HEK293 (cell line): Measurements from ENCODE around the gene ZNF785.

Experiments used
- CTCF ChIA-PET: fragments of 350-600 bp; formaldehyde crosslinking; extraction: SDS; loops from one replicate; lab custom pipeline; 2021; ENCODE audit warnings: antibody characterized with exemption; lab: Yijun Ruan, JAX
- POLR2A ChIA-PET: fragments of 300-600 bp; formaldehyde crosslinking; extraction: SDS; loops from one replicate; lab custom pipeline; 2020; ENCODE audit warnings: antibody characterized with exemption, inconsistent platforms; lab: Yijun Ruan, JAX
- H3K27ac ChIP-seq: fragments of 200-500 bp; sonication (Bioruptor generic); 2 replicates; pipeline ENCODE4 v1.5.1; 2014; ENCODE audit warnings: low read depth, low read length, control low read depth, inconsistent platforms; ENCODE audit errors: extremely low read depth
- H3K36me3 ChIP-seq, 2 experiments: fragments of 200-500 bp in 1 of 2; sonication (Bioruptor generic) in 1 of 2; 1 replicate in 1 of 2; 2 replicates in 1 of 2; pipeline ENCODE4 v1.5.1; 2014 to 2017; ENCODE audit warnings: inconsistent platforms in 2 of 2, low read length in 2 of 2; ENCODE audit not compliant: control insufficient read depth in 2 of 2, insufficient read depth in 1 of 2
- H3K4me1 ChIP-seq: fragments of 200-500 bp; sonication (Bioruptor generic); 2 replicates; pipeline ENCODE4 v1.5.1; 2014; ENCODE audit warnings: mild to moderate bottlenecking, low read length, inconsistent platforms; ENCODE audit not compliant: control insufficient read depth, insufficient read depth
- H3K4me3 ChIP-seq: 2 replicates; pipeline ENCODE4 v1.5.1; 2011; ENCODE audit warnings: low read depth, mild to moderate bottlenecking, control low read depth, low read length, moderate library complexity
- H3K9me3 ChIP-seq: fragments of 200-500 bp; sonication (Bioruptor generic); 2 replicates; pipeline ENCODE4 v1.5.1; 2014; ENCODE audit warnings: low read depth, low read length, inconsistent platforms; ENCODE audit not compliant: control insufficient read depth, insufficient read depth
- EGR2 ChIP-seq: fragments of 450-650 bp; formaldehyde crosslinking; IDR thresholded peaks from 2 replicates; pipeline ENCODE4 v1.5.1; 2016; ENCODE audit warnings: low read depth, missing biosample characterization, missing genetic modification characterization
- GLI2 ChIP-seq: fragments of 450-650 bp; formaldehyde crosslinking; IDR thresholded peaks from 2 replicates; pipeline ENCODE4; 2017; ENCODE audit warnings: missing biosample characterization, missing genetic modification characterization, low read depth, borderline replicate concordance
- IKZF3 ChIP-seq: fragments of 450-650 bp; IDR thresholded peaks from 2 replicates; pipeline ENCODE4 v1.5.0; 2018; ENCODE audit warnings: missing biosample characterization, mild to moderate bottlenecking, missing genetic modification characterization, moderate library complexity
- KLF16 ChIP-seq: fragments of 450-650 bp; formaldehyde crosslinking; IDR thresholded peaks from 2 replicates; pipeline ENCODE4 v1.5.1; 2017; ENCODE audit warnings: missing biosample characterization, missing genetic modification characterization
- OVOL3 ChIP-seq: fragments of 450-650 bp; formaldehyde crosslinking; IDR thresholded peaks from 2 replicates; pipeline ENCODE4 v1.5.1; 2016; ENCODE audit warnings: missing biosample characterization, missing genetic modification characterization
- SCRT2 ChIP-seq: fragments of 450-650 bp; formaldehyde crosslinking; IDR thresholded peaks from 2 replicates; pipeline ENCODE4 v1.5.1; 2016; ENCODE audit warnings: missing biosample characterization, missing genetic modification characterization
- ZFP69B ChIP-seq: fragments of 450-650 bp; formaldehyde crosslinking; IDR thresholded peaks from 2 replicates; pipeline ENCODE4 v1.5.1; 2016; ENCODE audit warnings: missing biosample characterization, missing genetic modification characterization
- ZNF223 ChIP-seq: fragments of 450-650 bp; formaldehyde crosslinking; IDR thresholded peaks from 2 replicates; pipeline ENCODE4 v1.5.1; 2016; ENCODE audit warnings: missing biosample characterization, missing genetic modification characterization
- ZNF23 ChIP-seq: fragments of 450-650 bp; formaldehyde crosslinking; IDR thresholded peaks from 2 replicates; pipeline ENCODE4 v1.5.1; 2016; ENCODE audit warnings: missing biosample characterization, missing genetic modification characterization, borderline replicate concordance
- ZNF558 ChIP-seq: fragments of 450-650 bp; formaldehyde crosslinking; IDR thresholded peaks from 2 replicates; pipeline ENCODE4 v1.5.1; 2016; ENCODE audit warnings: missing biosample characterization, missing genetic modification characterization
- ZNF580 ChIP-seq: fragments of 450-650 bp; formaldehyde crosslinking; IDR thresholded peaks from 2 replicates; pipeline ENCODE4 v1.5.1; 2016; ENCODE audit warnings: missing biosample characterization, missing genetic modification characterization
- ZNF626 ChIP-seq: fragments of 450-650 bp; sonication (Bioruptor Pico); formaldehyde crosslinking; IDR thresholded peaks from 2 replicates; pipeline ENCODE4 v1.5.1; 2018; ENCODE audit warnings: missing biosample characterization, missing genetic modification characterization, inconsistent platforms
- ZNF639 ChIP-seq: fragments of 450-650 bp; formaldehyde crosslinking; IDR thresholded peaks from 2 replicates; pipeline ENCODE4 v1.5.1; 2016; ENCODE audit warnings: missing biosample characterization, missing genetic modification characterization
- ZNF677 ChIP-seq: fragments of 450-650 bp; IDR thresholded peaks from 2 replicates; pipeline ENCODE4 v1.5.0; 2018; ENCODE audit warnings: missing biosample characterization, mild to moderate bottlenecking, missing genetic modification characterization, moderate library complexity
- TF ChIP-seq, protein P1 (sequence below): fragments of 450-650 bp; formaldehyde crosslinking; IDR thresholded peaks from 2 replicates; pipeline ENCODE4 v1.5.1; 2017; ENCODE audit warnings: missing biosample characterization, missing genetic modification characterization
- TF ChIP-seq, protein P2 (sequence below): fragments of 450-650 bp; formaldehyde crosslinking; conservative IDR thresholded peaks from 2 replicates; pipeline ENCODE4 v1.5.1; 2016; ENCODE audit warnings: low read depth, missing biosample characterization, missing genetic modification characterization
- TF ChIP-seq, protein P3 (sequence below): fragments of 450-650 bp; formaldehyde crosslinking; IDR thresholded peaks from 2 replicates; pipeline ENCODE4 v1.5.1; 2016; ENCODE audit warnings: missing biosample characterization, missing genetic modification characterization
- TF ChIP-seq, protein P4 (sequence below): fragments of 450-650 bp; formaldehyde crosslinking; IDR thresholded peaks from 2 replicates; pipeline ENCODE4 v1.5.1; 2017; ENCODE audit warnings: missing biosample characterization, missing genetic modification characterization

Gene ZNF785

DNA sequence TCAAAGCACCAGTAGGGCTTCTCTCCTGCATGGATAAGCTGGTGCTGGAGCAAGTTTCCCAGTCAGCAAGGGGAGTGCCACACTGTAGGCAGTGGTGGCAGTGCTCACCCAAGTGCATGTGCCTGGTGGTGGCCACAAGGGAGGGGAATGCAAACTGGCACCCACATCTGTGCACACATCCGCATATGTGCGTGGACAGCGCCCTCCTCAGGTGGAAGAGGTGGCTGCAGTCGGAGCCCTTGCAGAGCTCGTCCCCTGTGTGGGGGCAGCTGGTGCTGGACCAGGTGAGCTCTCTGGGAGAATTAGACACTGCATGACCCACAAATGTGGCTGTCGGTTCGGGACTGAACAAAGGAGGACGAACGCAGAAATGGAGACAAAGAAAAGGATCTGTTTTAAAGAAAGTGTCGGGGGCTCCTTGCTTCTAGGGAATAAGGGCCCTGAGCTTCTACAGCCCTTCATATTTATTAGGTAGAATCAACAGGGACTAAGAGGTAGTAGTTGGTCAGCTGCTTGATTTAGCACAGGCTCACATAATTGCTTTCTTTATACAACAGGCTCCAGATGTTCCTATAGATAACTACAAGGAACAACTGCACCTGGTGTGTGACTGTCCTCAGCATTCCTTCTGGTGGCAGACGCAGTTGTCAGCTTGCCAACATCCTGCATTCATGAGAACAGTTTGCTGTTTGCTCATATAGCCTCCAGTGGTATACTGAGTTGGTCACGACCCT lies 30.0 kb upstream of the ZNF785 start (continued):
- TF ChIP-seq, protein P1, sequence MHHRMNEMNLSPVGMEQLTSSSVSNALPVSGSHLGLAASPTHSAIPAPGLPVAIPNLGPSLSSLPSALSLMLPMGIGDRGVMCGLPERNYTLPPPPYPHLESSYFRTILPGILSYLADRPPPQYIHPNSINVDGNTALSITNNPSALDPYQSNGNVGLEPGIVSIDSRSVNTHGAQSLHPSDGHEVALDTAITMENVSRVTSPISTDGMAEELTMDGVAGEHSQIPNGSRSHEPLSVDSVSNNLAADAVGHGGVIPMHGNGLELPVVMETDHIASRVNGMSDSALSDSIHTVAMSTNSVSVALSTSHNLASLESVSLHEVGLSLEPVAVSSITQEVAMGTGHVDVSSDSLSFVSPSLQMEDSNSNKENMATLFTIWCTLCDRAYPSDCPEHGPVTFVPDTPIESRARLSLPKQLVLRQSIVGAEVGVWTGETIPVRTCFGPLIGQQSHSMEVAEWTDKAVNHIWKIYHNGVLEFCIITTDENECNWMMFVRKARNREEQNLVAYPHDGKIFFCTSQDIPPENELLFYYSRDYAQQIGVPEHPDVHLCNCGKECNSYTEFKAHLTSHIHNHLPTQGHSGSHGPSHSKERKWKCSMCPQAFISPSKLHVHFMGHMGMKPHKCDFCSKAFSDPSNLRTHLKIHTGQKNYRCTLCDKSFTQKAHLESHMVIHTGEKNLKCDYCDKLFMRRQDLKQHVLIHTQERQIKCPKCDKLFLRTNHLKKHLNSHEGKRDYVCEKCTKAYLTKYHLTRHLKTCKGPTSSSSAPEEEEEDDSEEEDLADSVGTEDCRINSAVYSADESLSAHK (tag by site-specific recombination), result no peak
- TF ChIP-seq, protein P2, sequence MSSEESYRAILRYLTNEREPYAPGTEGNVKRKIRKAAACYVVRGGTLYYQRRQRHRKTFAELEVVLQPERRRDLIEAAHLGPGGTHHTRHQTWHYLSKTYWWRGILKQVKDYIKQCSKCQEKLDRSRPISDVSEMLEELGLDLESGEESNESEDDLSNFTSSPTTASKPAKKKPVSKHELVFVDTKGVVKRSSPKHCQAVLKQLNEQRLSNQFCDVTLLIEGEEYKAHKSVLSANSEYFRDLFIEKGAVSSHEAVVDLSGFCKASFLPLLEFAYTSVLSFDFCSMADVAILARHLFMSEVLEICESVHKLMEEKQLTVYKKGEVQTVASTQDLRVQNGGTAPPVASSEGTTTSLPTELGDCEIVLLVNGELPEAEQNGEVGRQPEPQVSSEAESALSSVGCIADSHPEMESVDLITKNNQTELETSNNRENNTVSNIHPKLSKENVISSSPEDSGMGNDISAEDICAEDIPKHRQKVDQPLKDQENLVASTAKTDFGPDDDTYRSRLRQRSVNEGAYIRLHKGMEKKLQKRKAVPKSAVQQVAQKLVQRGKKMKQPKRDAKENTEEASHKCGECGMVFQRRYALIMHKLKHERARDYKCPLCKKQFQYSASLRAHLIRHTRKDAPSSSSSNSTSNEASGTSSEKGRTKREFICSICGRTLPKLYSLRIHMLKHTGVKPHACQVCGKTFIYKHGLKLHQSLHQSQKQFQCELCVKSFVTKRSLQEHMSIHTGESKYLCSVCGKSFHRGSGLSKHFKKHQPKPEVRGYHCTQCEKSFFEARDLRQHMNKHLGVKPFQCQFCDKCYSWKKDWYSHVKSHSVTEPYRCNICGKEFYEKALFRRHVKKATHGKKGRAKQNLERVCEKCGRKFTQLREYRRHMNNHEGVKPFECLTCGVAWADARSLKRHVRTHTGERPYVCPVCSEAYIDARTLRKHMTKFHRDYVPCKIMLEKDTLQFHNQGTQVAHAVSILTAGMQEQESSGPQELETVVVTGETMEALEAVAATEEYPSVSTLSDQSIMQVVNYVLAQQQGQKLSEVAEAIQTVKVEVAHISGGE, result peak; percentile 41; the same call in 1 of the 2 replicates
- TF ChIP-seq EGR2, result 0 out of 2 replicates have a peak, but pooled peaks have one; percentile 15
- TF ChIP-seq ZNF677 (tag by site-specific recombination), result 0 out of 2 replicates have a peak, but pooled peaks have one; percentile 30

- peak within 1 kb of the TSS; percentile 96 for H3K27ac ChIP-seq
- H3K4me3 ChIP-seq, result peak within 1 kb of the TSS; percentile 81
- H3K4me1 ChIP-seq, result no peaks in the 10 kb centered on the region
- peaks cover 30 to 37% of the 10 kb centered on the region in 2 experiments; a peak in 2 of 3 replicates for H3K36me3 ChIP-seq
- ChIA-PET CTCF (interaction anchor here (0.6 to 2.3 kb wide), 5 partner anchors 19 to 475 kb away, joined by 3 to 10 read pairs (median 4); no protein-coding TSS in a partner anchor), POLR2A (interaction anchor here (0.5 to 2.6 kb wide), 32 partner anchors 8 to 557 kb away, joined by 3 to 18 read pairs (median 6); partner anchors contain the start of genes DCTPP1, FBRS, PRR14 and SEPHS2)
- no peaks in the 10 kb centered on the region for H3K9me3 ChIP-seq
- TF ChIP-seq ZFP69B, result peak; percentile 40; the same call in 1 of the 2 replicates
- TF ChIP-seq ZNF558 (tag by site-specific recombination), result peak; percentile 51; the same call in 1 of the 2 replicates
- TF ChIP-seq OVOL3 (tag by site-specific recombination), result peak; percentile 100
- TF ChIP-seq, protein P3, sequence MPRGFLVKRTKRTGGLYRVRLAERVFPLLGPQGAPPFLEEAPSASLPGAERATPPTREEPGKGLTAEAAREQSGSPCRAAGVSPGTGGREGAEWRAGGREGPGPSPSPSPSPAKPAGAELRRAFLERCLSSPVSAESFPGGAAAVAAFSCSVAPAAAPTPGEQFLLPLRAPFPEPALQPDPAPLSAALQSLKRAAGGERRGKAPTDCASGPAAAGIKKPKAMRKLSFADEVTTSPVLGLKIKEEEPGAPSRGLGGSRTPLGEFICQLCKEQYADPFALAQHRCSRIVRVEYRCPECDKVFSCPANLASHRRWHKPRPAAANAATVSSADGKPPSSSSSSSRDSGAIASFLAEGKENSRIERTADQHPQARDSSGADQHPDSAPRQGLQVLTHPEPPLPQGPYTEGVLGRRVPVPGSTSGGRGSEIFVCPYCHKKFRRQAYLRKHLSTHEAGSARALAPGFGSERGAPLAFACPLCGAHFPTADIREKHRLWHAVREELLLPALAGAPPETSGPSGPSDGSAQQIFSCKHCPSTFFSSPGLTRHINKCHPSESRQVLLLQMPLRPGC (tag by site-specific recombination), result peak; percentile 80
- TF ChIP-seq GLI2 (tag by site-specific recombination), result no peak; the same call in 1 of the 2 replicates
- TF ChIP-seq ZNF223 (tag by site-specific recombination), result peak; percentile 90
- TF ChIP-seq SCRT2 (tag by site-specific recombination), result peak; percentile 20; the same call in 1 of the 2 replicates
- peak; percentile 50; the same call in 1 of the 2 replicates for TF ChIP-seq KLF16 (tag by site-specific recombination)
- peak; percentile 69; the same call in 1 of the 2 replicates for TF ChIP-seq ZNF639 (tag by site-specific recombination)
- peak; percentile 78 for TF ChIP-seq IKZF3
- no peak for TF ChIP-seq ZNF626 (tag by site-specific recombination)
- TF ChIP-seq ZNF23, result 0 out of 2 replicates have a peak, but pooled peaks have one; percentile 61
- TF ChIP-seq, protein P4, sequence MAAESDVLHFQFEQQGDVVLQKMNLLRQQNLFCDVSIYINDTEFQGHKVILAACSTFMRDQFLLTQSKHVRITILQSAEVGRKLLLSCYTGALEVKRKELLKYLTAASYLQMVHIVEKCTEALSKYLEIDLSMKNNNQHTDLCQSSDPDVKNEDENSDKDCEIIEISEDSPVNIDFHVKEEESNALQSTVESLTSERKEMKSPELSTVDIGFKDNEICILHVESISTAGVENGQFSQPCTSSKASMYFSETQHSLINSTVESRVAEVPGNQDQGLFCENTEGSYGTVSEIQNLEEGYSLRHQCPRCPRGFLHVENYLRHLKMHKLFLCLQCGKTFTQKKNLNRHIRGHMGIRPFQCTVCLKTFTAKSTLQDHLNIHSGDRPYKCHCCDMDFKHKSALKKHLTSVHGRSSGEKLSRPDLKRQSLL (tag by site-specific recombination), result peak; percentile 95
- peak; percentile 98 for TF ChIP-seq ZNF580 (tag by site-specific recombination)
Observed at GRCh38 chr16:30609926-30610839, 24.7 kb upstream of the ZNF785 start, which contains the start of gene ZNF689. TSS of gene ZNF689 (minus strand) at chr16:30610389. CDS start at chr16:30610041, 348 bp downstream.
